A549 (cell line): ENCODE data around the gene HLA-DOA. TPM values are rescaled to one million over a fixed set of nuclear protein-coding genes. Genes with fewer than 3 reads are reported as not detected.

ENCODE experiments used
- ATAC-seq, 2 experiments: fragments of 200-7000 bp in 1 of 2; fragments of >200 bp in 1 of 2; cut with Nextera tagmentation in 1 of 2; cut with Tn5 transposase in 1 of 2; 3 replicates each; pipeline versions ENCODE4 v1.8.0 to v1.9.1; 2018 to 2020; ENCODE audit warnings: mild to moderate bottlenecking in 1 of 2, moderate library complexity in 1 of 2
- CTCF ChIA-PET: fragments of 300-600 bp; sonication (Branson Sonifier 250); formaldehyde crosslinking; extraction: SDS; loops from one replicate; lab custom pipeline; 2021; ENCODE audit warnings: antibody characterized with exemption, inconsistent platforms; lab: Yijun Ruan, JAX
- POLR2A ChIA-PET: fragments of 350-600 bp; formaldehyde crosslinking; extraction: SDS; loops from one replicate; lab custom pipeline; 2021; ENCODE audit warnings: antibody characterized with exemption, inconsistent platforms; lab: Yijun Ruan, JAX
- DNase-seq, 2 experiments: peaks; one replicate each; pipeline versions ENCODE4 v3.0.0 to v3.0.0-alpha.2; 2011 to 2016; ENCODE audit warnings: low read depth in 1 of 2, low spot score in 1 of 2
- FAIRE-seq: peaks from 2 replicates; lab custom pipeline; 2011; peaks lifted over from hg19 to GRCh38; lab: Jason Lieb, UNC
- H3K27ac ChIP-seq, 2 experiments: fragments of >200 bp; sonication (Bioruptor Twin); formaldehyde crosslinking; 3 replicates each; pipeline ENCODE4 v1.5.1; 2016 to 2017
- H3K4me1 ChIP-seq: fragments of >200 bp; sonication (Bioruptor Twin); formaldehyde crosslinking; 3 replicates; pipeline ENCODE4 v1.6.1; 2016
- H3K4me2 ChIP-seq: fragments of >200 bp; sonication (Bioruptor Twin); formaldehyde crosslinking; 3 replicates; pipeline ENCODE4 v1.6.1; 2016
- H3K4me3 ChIP-seq: fragments of >200 bp; sonication (Bioruptor Twin); formaldehyde crosslinking; 3 replicates; pipeline ENCODE4 v1.5.1; 2016
- H3K9me3 ChIP-seq: fragments of >200 bp; sonication (Bioruptor Twin); formaldehyde crosslinking; 3 replicates; pipeline ENCODE4 v1.6.1; 2016
- ATOH8 ChIP-seq: fragments of 250-450 bp; sonication (Bioruptor Pico); IDR thresholded peaks from 2 replicates; pipeline ENCODE4 v1.5.0; 2020; ENCODE audit warnings: low read depth, mild to moderate bottlenecking, moderate library complexity
- BHLHE40 ChIP-seq: IDR thresholded peaks from 2 replicates; pipeline ENCODE4 v1.6.1; 2012; ENCODE audit warnings: low read depth, low read length, inconsistent platforms
- CTCF ChIP-seq: fragments of >200 bp; sonication (Bioruptor Twin); formaldehyde crosslinking; IDR thresholded peaks from 3 replicates; pipeline ENCODE4 v1.5.1; 2016
- E2F6 ChIP-seq: IDR thresholded peaks from 2 replicates; pipeline ENCODE4 v1.6.1; 2012; ENCODE audit warnings: low read depth, borderline replicate concordance
- EHF ChIP-seq: fragments of 250-450 bp; sonication (Bioruptor Pico); IDR thresholded peaks from 2 replicates; pipeline ENCODE4 v1.5.0; 2020; ENCODE audit warnings: mild to moderate bottlenecking
- EHMT2 ChIP-seq: fragments of 200-600 bp; sonication (generic); IDR thresholded peaks from 2 replicates; pipeline ENCODE4 v1.6.1; 2016; ENCODE audit warnings: antibody characterized with exemption, low read depth, mild to moderate bottlenecking, moderate library complexity
- ELK1 ChIP-seq: fragments of 150-350 bp; IDR thresholded peaks from 2 replicates; pipeline ENCODE4 v1.6.1; 2014; ENCODE audit warnings: low read depth, mild to moderate bottlenecking, low read length
- EP300 ChIP-seq, 2 experiments: fragments of >200 bp; sonication (Bioruptor Twin); formaldehyde crosslinking; IDR thresholded peaks; 2 replicates in 1 of 2; 3 replicates in 1 of 2; pipeline ENCODE4 v1.6.1; 2016 to 2017
- ESRRA ChIP-seq: fragments of 150-350 bp; IDR thresholded peaks from 2 replicates; pipeline ENCODE4 v1.6.1; 2014; ENCODE audit warnings: mild to moderate bottlenecking, low read length, borderline replicate concordance
- FOSL2 ChIP-seq, 2 experiments: fragments of 450-650 bp in 1 of 2; fragments of >200 bp in 1 of 2; sonication (Bioruptor Twin) in 1 of 2; formaldehyde crosslinking; IDR thresholded peaks; 2 replicates each; pipeline versions ENCODE4 v1.5.0 to v1.6.1; 2016 to 2020; ENCODE audit warnings: mild to moderate bottlenecking in 1 of 2, moderate library complexity in 1 of 2
- HOXB13 ChIP-seq: fragments of 250-450 bp; sonication (Bioruptor Pico); IDR thresholded peaks from 2 replicates; pipeline ENCODE4 v1.5.0; 2020; ENCODE audit warnings: low read depth, mild to moderate bottlenecking, moderate library complexity
- KDM1A ChIP-seq: fragments of 200-600 bp; sonication (generic); IDR thresholded peaks from 2 replicates; pipeline ENCODE4 v1.6.1; 2016; ENCODE audit warnings: low read depth, mild to moderate bottlenecking
- KDM5A ChIP-seq: fragments of 200-600 bp; sonication (generic); IDR thresholded peaks from 2 replicates; pipeline ENCODE4 v1.6.1; 2016; ENCODE audit warnings: antibody characterized with exemption, mild to moderate bottlenecking
- NFE2L2 ChIP-seq: fragments of 150-350 bp; conservative IDR thresholded peaks from 2 replicates; pipeline ENCODE4 v1.6.1; 2014; ENCODE audit warnings: low read length
- NPAS2 ChIP-seq: fragments of 250-450 bp; sonication (Bioruptor Pico); IDR thresholded peaks from 2 replicates; pipeline ENCODE4 v1.8.0; 2022; ENCODE audit warnings: mild to moderate bottlenecking, moderate library complexity, borderline replicate concordance
- PHF8 ChIP-seq: fragments of 200-600 bp; sonication (generic); IDR thresholded peaks from 2 replicates; pipeline ENCODE4 v1.6.1; 2016; ENCODE audit warnings: low read depth, mild to moderate bottlenecking, antibody characterized with exemption, moderate library complexity, borderline replicate concordance
- RARB ChIP-seq: fragments of 250-450 bp; sonication (Bioruptor Pico); IDR thresholded peaks from 2 replicates; pipeline ENCODE4 v1.8.0; 2021; ENCODE audit warnings: mild to moderate bottlenecking, moderate library complexity
- SMC3 ChIP-seq: fragments of >200 bp; sonication (Bioruptor Twin); formaldehyde crosslinking; IDR thresholded peaks from 3 replicates; pipeline ENCODE4 v1.6.1; 2018; ENCODE audit warnings: inconsistent platforms
- ZC3H11A ChIP-seq: fragments of 450-650 bp; IDR thresholded peaks from 2 replicates; pipeline ENCODE4 v1.6.1; 2014; ENCODE audit warnings: antibody characterized with exemption, mild to moderate bottlenecking
- WGBS: methylation state at CpG from one replicate; pipeline ENCODE4 v1.1.6; 2017; ENCODE audit errors: missing lambda C conversion rate; 5-methylcytosine and 5-hydroxymethylcytosine counted together
- polyA plus RNA-seq, 4 experiments: library from polyadenylated mRNA; depleted of rRNA in 3 of 4; stranded (reverse); fragments of >200 nt; fragmentation: RNase III in 1 of 4; extraction: RNeasy Plus Mini Kit Qiagen cat#74134 plus additional on column Dnase treatment in 1 of 4; gene quantifications; 2 replicates in 3 of 4; 3 replicates in 1 of 4; pipeline ENCODE4 v1.2.3, GENCODE V29; 2011 to 2017

Gene HLA-DOA
- polyA plus RNA-seq, 2 of the 4 experiments (the other 2 are of a cell fraction): 0.03 to 0.27 TPM

GRCh38 chr6:33053230-33053629 lies 43.8 kb upstream of the HLA-DOA start (continued):
- no peak for TF ChIP-seq NPAS2 (CRISPR knock-in tag)
- no peak for TF ChIP-seq SMC3
- TF ChIP-seq ELK1: no peak
- no peak for TF ChIP-seq EHF (CRISPR knock-in tag)
- TF ChIP-seq ESRRA: no peak
- TF ChIP-seq KDM1A: no peak

GRCh38 chr6:33052627-33053026 lies 43.2 kb upstream of the HLA-DOA start:
- Histone ChIP-seq H3K27ac (no peak overlapping the region), H3K9me3 (no peaks in the 10 kb centered on the region), H3K4me1 (no peaks in the 10 kb centered on the region), H3K4me3 (no peak overlapping the region), H3K4me2 (no peak overlapping the region)
- CTCF ChIA-PET: no interaction called here
- POLR2A ChIA-PET: no interaction called here
- TF ChIP-seq ZC3H11A: no peak
- no peak for TF ChIP-seq ATOH8 (CRISPR knock-in tag)
- TF ChIP-seq EP300 (IDR thresholded peaks at IDR 0.05): no peak
- no peak for TF ChIP-seq KDM5A
- TF ChIP-seq BHLHE40: no peak
- no peak for TF ChIP-seq E2F6
- no peak for TF ChIP-seq NFE2L2
- TF ChIP-seq FOSL2 (IDR thresholded peaks at IDR 0.05): no peak
- TF ChIP-seq FOSL2 (CRISPR knock-in tag; IDR thresholded peaks at IDR 0.05): no peak
- no peak for TF ChIP-seq EHMT2
- no peak for TF ChIP-seq RARB
- no peak for TF ChIP-seq HOXB13 (CRISPR knock-in tag)
- TF ChIP-seq PHF8: no peak
- ATAC-seq: no peak
- no peak for FAIRE-seq
- no peak for DNase-seq

DNA sequence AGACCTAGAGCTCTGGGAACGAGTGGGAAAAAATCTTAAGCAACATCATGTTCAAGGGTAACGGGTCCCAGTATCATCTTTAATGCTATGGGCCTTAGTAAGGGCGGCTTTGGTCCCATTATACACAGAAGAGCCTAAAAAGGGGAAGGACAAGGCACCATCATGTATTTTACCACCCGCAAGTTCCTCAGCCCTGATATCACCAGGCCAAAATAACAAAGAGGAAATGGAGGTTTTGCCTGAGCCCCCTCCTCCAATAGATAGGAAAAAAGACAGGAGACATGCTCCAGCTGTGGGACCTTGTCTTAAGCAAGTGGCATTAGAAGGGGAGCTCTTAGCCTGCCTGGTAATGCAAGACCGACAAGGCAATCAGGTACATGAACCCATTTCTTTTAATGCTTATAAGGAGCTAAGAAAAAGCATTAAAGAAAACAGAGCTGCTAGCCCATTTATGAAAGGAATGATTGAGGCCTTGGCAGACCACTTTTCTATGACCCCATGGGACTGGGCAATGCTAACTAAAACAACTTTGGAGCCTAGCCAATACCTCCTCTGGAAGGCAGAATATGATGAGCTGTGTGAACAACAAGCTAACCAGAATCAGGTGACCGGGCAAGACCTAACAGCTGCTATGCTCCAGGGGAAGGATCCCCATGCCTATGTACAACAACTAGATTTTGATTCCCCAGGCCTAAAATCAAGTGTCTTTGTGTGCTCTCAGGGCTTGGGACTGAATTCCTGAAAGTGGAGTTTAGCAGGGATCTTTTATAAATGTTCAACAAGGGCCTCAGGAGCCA lies 40.8 kb upstream of the HLA-DOA start:
- no peak overlapping the region for H3K4me3 ChIP-seq
- no peaks in the 10 kb centered on the region for H3K4me1 ChIP-seq
- ChIA-PET CTCF (interaction anchor here (1.3 to 1.9 kb wide), 3 partner anchors 21 to 40 kb away, joined by 3 to 5 read pairs (median 3); no protein-coding TSS in a partner anchor), POLR2A (no interaction called here)
- no peak for ATAC-seq
- no peak overlapping the region for H3K4me2 ChIP-seq
- no peaks in the 10 kb centered on the region for H3K9me3 ChIP-seq
- no peak for FAIRE-seq
- TF ChIP-seq NPAS2 (CRISPR knock-in tag) (no peak), CTCF (no peak), ESRRA (no peak), KDM5A (no peak)
- TF ChIP-seq, all 56 proteins: peak for 0
- no peak overlapping the region for H3K27ac ChIP-seq
- WGBS: 41% methylated on average over 5 of the region's 6 CpGs
- DNase-seq: no peak
